ENCODE measurements around the gene IFT172.
A peak's percentile ranks its signal among the peaks of the same experiment; 100 is the strongest.

The IFT172 gene

GRCh38 chr2:27428213-27428977 is 61.1 kb downstream of the IFT172 start, which contains the start of gene NRBP1:
Gene NRBP1, plus strand, starts transcription at chr2:27428631. Its CDS starts 4,643 bp downstream, at chr2:27433274.
- intact Hi-C loops (cut with DNase I): loop anchor here (1.0 to 5.0 kb wide), 2 partner anchors 19 to 46 kb away; partner anchors contain the start of genes PPM1G and ZNF513
- DNase-seq: peak; percentile 89 to 99 (median 95)

GRCh38 chr2:27427863-27428212 is 61.7 kb downstream of the IFT172 start:
- intact Hi-C loops (cut with DNase I): loop anchor here (1.0 to 5.0 kb wide), 2 partner anchors 19 to 46 kb away; partner anchors contain the start of genes PPM1G and ZNF513
- DNase-seq: no peak

- peak in 1 of 10 donors; percentile 12 for DNase-seq
- intact Hi-C loops (cut with DNase I): loop anchor here (5.0 kb wide), 1 partner anchor 43 kb away; the partner anchor contains the start of gene ZNF513
Measured at GRCh38 chr2:27425039-27425438, 64.5 kb downstream of the IFT172 start.

- peak in 1 of 10 donors; percentile 30 for DNase-seq
- intact Hi-C loops (cut with DNase I): no loop called here
Measured at GRCh38 chr2:27422958-27423357, 66.6 kb downstream of the IFT172 start.

- intact Hi-C loops (cut with DNase I): no loop called here
- DNase-seq: peak in 1 of 10 donors; percentile 37
Measured at GRCh38 chr2:27421660-27422250, 67.8 kb downstream of the IFT172 start.

GRCh38 chr2:27420996-27421395 is 68.5 kb downstream of the IFT172 start:
- no peak for DNase-seq
- intact Hi-C loops (cut with DNase I): no loop called here

GRCh38 chr2:27416151-27416550 is 73.4 kb downstream of the IFT172 start:
- intact Hi-C loops (cut with DNase I): no loop called here
- no peak for DNase-seq

- no peak for DNase-seq
- intact Hi-C loops (cut with DNase I): no loop called here
Measured at GRCh38 chr2:27412419-27413152, 77.0 kb downstream of the IFT172 start.

- intact Hi-C loops (cut with DNase I): loop anchor here (1.0 to 2.0 kb wide), 3 partner anchors 19 to 39 kb away; partner anchors contain the start of genes EIF2B4, NRBP1, SNX17 and ZNF513
- DNase-seq: peak; percentile 93 to 100 (median 97)
Measured at GRCh38 chr2:27409321-27410073, 80.0 kb downstream of the IFT172 start, which contains the start of gene PPM1G. Gene PPM1G, minus strand, starts transcription at chr2:27409591. Its CDS starts 169 bp downstream, at chr2:27409422.

GRCh38 chr2:27408601-27409320 is 80.8 kb downstream of the IFT172 start:
- DNase-seq: no peak
- intact Hi-C loops (cut with DNase I): loop anchor here (1.0 to 2.0 kb wide), 3 partner anchors 20 to 38 kb away; partner anchors contain the start of genes EIF2B4, NRBP1, SNX17 and ZNF513

GRCh38 chr2:27407798-27408491 is 81.6 kb downstream of the IFT172 start:
- intact Hi-C loops (cut with DNase I): loop anchor here (2.0 kb wide), 1 partner anchor 27 kb away; the partner anchor contains the start of gene ZNF513
- DNase-seq: no peak

GRCh38 chr2:27400348-27401135 is 89.0 kb downstream of the IFT172 start:
- intact Hi-C loops (cut with DNase I): no loop called here
- DNase-seq: no peak

GRCh38 chr2:27398962-27399361 is 90.6 kb downstream of the IFT172 start:
- DNase-seq: no peak
- intact Hi-C loops (cut with DNase I): no loop called here
